ENCODE measurements around the gene GPD2. TPM values are rescaled to one million over a fixed set of nuclear protein-coding genes. Genes with fewer than 3 reads are reported as not detected.

Gene GPD2
- total RNA-seq, 2 experiments from 2014 or later = 31.6 to 32.6 TPM

DNA sequence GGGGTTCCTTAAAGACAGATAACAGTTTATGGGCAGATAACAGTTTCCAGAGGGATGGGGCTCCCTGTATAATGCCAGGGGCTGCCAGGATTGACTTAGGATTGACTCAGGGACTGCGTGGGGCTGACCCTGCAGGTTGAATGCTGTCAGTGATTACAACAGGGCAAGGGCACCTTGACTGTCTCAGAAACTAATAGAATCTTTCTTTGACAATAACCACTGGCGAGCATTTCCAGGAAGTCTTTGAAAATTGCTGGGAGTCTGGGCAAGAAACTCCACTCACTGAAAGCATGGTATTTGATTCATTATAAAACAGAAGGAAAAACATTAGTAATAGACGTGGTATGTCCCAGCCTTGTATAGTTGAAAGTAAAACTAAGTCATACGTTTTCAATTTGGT lies 101.0 kb downstream of the GPD2 start:
- H3K36me3 Mint-ChIP-seq (ENCODE audit: low read depth) = peaks cover 3% of the 10 kb centered on the region
- intact Hi-C loops (cut with DNase I, micrococcal nuclease) = no loop called here
- no peak for ATAC-seq

DNA sequence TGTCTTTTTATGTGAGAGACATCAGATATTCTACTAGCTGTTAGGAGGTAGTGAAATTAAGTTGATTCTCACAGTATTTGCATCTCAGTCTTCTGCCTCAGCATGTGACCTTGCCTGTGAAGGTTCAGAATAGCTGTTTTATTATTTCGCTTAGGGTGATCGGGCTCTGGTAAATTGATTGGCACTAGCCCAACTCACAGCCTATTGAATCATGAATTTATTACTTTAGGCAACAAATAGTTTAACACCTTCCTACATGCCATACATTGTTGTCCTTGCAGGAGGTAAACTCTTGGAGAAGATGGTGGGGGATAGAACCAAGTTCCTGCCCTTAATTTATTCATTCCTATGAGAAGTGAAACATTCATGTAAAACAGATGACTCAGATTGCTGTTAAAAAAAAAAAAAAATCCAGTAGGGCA lies 101.9 kb downstream of the GPD2 start:
- DNase-seq (no peak), ATAC-seq (peak; percentile 74)
- ChIA-PET POLR2A (no interaction called here), CTCF (no interaction called here)
- Mint-ChIP-seq H3K27ac (no peak overlapping the region), H3K27me3 (no peaks in the 10 kb centered on the region), H3K4me3 (no peak overlapping the region), H3K9me3 (ENCODE audit: low read depth) (no peaks in the 10 kb centered on the region), H3K4me1 (peaks cover 38% of the 10 kb centered on the region), H3K36me3 (ENCODE audit: low read depth) (peaks cover 9% of the 10 kb centered on the region)
- intact Hi-C loops (cut with DNase I, micrococcal nuclease) = no loop called here

More for the DNA sequence above, 101.0 kb downstream of the GPD2 start:
- Mint-ChIP-seq H3K27me3 (no peaks in the 10 kb centered on the region), H3K4me3 (no peak overlapping the region), H3K4me1 (peaks cover 38% of the 10 kb centered on the region), H3K9me3 (ENCODE audit: low read depth) (no peaks in the 10 kb centered on the region), H3K27ac (no peak overlapping the region)
- no peak for DNase-seq
- ChIA-PET CTCF (no interaction called here), POLR2A (no interaction called here)

DNA sequence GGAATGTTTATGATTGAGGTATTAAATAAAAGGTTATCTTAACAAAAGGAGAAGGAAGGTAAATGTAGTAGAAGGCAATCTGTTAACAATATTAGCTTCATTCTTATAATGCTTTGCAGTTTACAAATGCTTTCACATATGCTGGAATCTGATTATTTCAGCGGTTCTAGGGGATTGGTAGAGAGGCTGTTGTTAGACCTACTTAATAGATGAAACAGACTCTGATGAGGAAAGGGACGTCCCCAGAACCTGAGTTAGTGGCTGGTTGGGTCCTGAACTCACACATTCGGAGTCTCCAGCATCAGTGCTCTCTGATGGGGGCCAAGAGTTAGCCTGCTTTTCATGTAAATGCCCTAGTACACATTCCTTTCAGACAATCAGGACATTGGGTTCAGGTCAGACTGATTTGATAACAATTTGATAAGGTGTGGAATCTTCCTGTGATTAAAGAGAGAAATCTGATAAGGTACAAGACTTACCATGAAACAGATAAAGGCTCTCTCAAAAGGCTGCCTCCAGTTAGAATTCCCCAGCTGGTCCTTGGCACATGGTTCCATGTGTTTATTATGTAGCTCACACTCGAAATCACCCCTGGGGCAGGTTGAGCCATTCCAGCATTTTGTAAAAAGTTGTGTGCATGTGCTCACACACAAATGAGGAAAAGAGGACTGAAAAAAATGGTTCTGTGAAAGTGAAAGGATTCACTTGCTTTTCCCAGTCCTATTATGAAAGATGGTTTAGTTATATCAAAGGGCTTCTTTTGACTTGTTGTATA lies 103.1 kb downstream of the GPD2 start:
- ChIA-PET CTCF (no interaction called here), POLR2A (no interaction called here)
- no peak for DNase-seq
- no peak overlapping the region for H3K4me3 Mint-ChIP-seq
- H3K36me3 Mint-ChIP-seq (ENCODE audit: low read depth) = peaks cover 6% of the 10 kb centered on the region
- H3K4me1 Mint-ChIP-seq = peaks cover 38% of the 10 kb centered on the region
- intact Hi-C loops (cut with DNase I, micrococcal nuclease) = no loop called here
- no peak for ATAC-seq
- no peak overlapping the region for H3K27ac Mint-ChIP-seq
- no peaks in the 10 kb centered on the region for H3K27me3 Mint-ChIP-seq
- no peaks in the 10 kb centered on the region for H3K9me3 Mint-ChIP-seq (ENCODE audit: low read depth)

DNA sequence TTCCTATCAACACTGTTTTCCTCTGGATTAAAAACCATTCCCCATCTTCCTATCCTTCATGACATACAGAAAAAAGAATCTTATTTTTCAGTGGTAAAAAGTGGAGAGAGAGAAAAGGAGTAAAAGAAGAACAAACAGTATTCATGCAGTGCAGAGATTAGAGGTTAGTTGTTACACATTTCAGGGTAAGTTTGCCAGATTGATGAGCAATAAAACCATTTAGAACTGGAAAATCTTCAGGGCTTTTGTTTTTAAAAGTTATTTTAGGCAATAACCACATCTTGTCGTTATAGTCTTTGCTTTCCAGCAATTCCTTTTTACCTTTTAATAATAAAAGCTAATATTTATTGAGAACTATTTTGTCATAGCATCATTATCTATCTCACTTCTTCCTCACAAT lies 104.5 kb downstream of the GPD2 start:
- Mint-ChIP-seq H3K4me1 (peaks cover 38% of the 10 kb centered on the region), H3K4me3 (no peak overlapping the region), H3K9me3 (ENCODE audit: low read depth) (no peaks in the 10 kb centered on the region), H3K27ac (no peak overlapping the region), H3K36me3 (ENCODE audit: low read depth) (peaks cover 6% of the 10 kb centered on the region), H3K27me3 (no peaks in the 10 kb centered on the region)
- CTCF ChIA-PET = interaction anchor here (0.7 to 1.3 kb wide), 5 partner anchors 19 to 223 kb away, joined by 3 to 5 read pairs (median 3); no protein-coding TSS in a partner anchor
- intact Hi-C loops (cut with DNase I, micrococcal nuclease) = no loop called here
- no peak for DNase-seq
- ATAC-seq = no peak
- POLR2A ChIA-PET = no interaction called here

DNA sequence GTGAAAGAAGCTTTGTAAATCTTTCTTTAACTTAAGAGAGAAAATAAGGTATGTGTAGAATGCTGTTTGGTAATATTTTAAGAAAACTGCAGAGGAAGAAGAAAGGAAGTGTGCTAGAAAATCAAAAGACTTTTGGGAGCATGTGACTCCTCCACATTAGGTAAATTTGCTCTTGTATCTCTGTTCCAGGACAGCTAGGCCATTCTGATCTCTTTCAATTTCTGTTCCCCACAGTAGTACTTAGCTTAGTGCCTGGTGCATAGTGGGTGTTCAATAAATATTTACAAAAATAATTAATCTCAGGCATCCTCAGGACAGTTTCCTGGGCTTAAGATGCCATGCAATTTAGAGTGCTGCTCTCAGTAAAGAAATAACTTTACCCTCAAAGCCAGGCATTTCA lies 105.0 kb downstream of the GPD2 start:
- ATAC-seq (no peak), DNase-seq (no peak)
- peaks cover 6% of the 10 kb centered on the region for H3K36me3 Mint-ChIP-seq (ENCODE audit: low read depth)
- ChIA-PET POLR2A (no interaction called here), CTCF (interaction anchor here (0.7 to 1.3 kb wide), 5 partner anchors 20 to 117 kb away, joined by 3 to 5 read pairs (median 3); no protein-coding TSS in a partner anchor)
- H3K4me3 Mint-ChIP-seq = no peak overlapping the region
- H3K9me3 Mint-ChIP-seq (ENCODE audit: low read depth) = no peaks in the 10 kb centered on the region
- H3K4me1 Mint-ChIP-seq = peaks cover 38% of the 10 kb centered on the region
- no peak overlapping the region for H3K27ac Mint-ChIP-seq
- intact Hi-C loops (cut with DNase I, micrococcal nuclease) = no loop called here
- no peaks in the 10 kb centered on the region for H3K27me3 Mint-ChIP-seq

DNA sequence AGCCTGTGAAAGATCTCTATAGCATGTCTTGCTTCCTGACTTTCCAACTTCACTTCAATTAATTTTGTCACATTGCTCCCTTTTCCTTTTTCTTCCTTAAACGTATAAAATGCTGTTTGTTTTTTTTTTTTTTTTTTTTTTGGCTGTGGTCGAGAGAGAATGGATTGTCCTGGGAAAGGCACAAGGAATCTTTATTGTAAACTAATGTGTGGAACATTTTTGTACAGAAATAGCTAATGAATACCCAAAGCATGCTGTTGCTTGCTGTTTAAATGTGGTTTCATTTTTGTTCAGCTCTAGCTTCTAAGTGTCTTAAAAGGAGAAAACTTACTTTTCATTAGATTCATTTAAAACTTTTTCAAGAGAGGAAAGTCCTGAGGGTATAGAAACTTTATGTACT lies 105.5 kb downstream of the GPD2 start:
- Mint-ChIP-seq H3K4me1 (peaks cover 36% of the 10 kb centered on the region), H3K27ac (no peak overlapping the region), H3K9me3 (ENCODE audit: low read depth) (no peaks in the 10 kb centered on the region), H3K27me3 (no peaks in the 10 kb centered on the region), H3K4me3 (no peak overlapping the region), H3K36me3 (ENCODE audit: low read depth) (peaks cover 6% of the 10 kb centered on the region)
- ChIA-PET CTCF (interaction anchor here (1.2 to 1.3 kb wide), 4 partner anchors 20 to 48 kb away, joined by 3 to 5 read pairs (median 3); no protein-coding TSS in a partner anchor), POLR2A (no interaction called here)
- intact Hi-C loops (cut with DNase I, micrococcal nuclease) = no loop called here
- ATAC-seq (no peak), DNase-seq (no peak)

DNA sequence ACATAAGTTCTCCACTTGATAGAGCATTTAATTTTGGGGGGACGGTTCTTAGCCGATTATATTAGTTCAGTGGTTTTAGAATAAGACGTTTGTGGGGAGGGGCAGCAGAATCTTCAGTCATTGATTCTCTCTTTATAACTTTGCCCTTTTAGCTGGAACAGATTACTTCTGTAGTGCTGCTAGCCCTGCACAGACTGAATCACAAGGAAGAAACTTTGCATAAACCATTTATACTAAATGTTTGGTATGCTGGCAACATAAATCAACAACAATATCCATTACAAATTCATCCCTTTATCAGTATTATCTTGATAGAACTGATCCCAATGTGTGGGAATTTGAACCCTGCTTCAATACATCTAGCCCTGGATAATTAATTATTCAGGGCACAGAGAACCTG lies 112.2 kb downstream of the GPD2 start:
- Mint-ChIP-seq H3K9me3 (ENCODE audit: low read depth) (no peaks in the 10 kb centered on the region), H3K4me1 (peaks cover under 1% of the 10 kb centered on the region), H3K4me3 (no peak overlapping the region), H3K27me3 (no peaks in the 10 kb centered on the region), H3K36me3 (ENCODE audit: low read depth) (peaks cover 8% of the 10 kb centered on the region), H3K27ac (no peak overlapping the region)
- DNase-seq (no peak), ATAC-seq (no peak)
- ChIA-PET POLR2A (no interaction called here), CTCF (interaction anchor here (0.6 kb wide), 1 partner anchor 56 kb away, joined by 3 read pairs; no protein-coding TSS in a partner anchor)
- intact Hi-C loops (cut with DNase I, micrococcal nuclease) = no loop called here

DNA sequence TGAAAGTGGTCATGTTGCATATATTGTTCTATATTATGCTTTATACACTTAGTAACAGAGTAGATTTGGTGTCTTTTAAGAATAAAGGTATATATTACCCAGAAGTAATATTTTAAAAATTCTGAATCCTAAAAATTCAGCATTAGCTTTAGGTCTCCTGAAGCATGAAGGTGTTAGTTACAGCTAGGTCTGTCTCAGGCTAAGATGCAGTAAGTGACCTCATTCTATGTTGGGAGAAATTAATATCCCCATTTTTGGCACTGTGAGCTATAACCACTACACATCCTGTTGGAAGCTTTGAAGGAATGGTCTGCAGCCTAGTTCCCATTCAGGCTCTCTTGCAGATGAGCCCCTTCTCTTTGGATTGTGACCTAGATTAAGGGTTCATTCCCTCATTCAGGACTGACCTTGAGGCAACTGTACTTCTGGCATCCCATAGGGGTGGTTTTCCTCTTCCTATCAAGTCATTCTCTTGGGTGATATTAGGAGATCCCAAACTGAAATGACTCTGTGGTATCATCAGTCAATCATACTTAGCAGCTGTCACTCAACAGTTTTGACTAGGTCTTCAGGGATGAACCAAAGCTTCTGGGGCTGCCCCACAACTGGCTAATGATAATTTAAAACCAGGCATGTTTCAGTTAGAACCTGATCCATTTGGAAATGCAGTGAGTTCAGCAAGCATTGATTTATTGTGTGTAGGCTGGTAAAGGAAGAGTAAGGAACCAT lies 117.7 kb downstream of the GPD2 start:
- CTCF ChIA-PET = interaction anchor here (0.7 to 0.9 kb wide), 2 partner anchors 57 to 219 kb away, joined by 3 read pairs; no protein-coding TSS in a partner anchor
- H3K27me3 Mint-ChIP-seq = no peaks in the 10 kb centered on the region
- no peak for ATAC-seq

DNA sequence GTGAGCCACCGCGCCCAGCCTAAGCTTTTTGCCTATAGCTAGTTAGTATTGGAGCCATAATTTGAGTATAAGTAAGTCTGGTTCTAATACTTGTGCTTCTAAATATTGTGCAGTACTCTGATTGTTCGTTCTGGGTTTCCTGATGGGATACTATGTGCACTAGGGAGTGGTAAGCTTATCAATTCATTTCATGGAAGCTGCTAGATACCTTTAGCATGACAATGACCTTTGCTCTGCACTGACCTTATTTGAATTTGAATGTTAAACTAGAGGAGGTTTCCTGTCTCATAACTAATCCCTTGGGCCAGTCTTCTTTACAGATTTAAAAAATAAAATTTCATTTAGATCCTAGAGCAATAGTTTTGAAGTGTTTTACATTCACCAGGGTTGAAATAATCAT lies 125.1 kb downstream of the GPD2 start:
- H3K4me1 Mint-ChIP-seq = peaks cover 5% of the 10 kb centered on the region
- ATAC-seq (no peak), DNase-seq (no peak)
- no peaks in the 10 kb centered on the region for H3K9me3 Mint-ChIP-seq (ENCODE audit: low read depth)
- no peak overlapping the region for H3K27ac Mint-ChIP-seq
- ChIA-PET CTCF (interaction anchor here (0.5 to 0.7 kb wide), 2 partner anchors 28 to 741 kb away, joined by 3 read pairs; no protein-coding TSS in a partner anchor), POLR2A (no interaction called here)
- no peak overlapping the region for H3K4me3 Mint-ChIP-seq
- intact Hi-C loops (cut with DNase I, micrococcal nuclease) = no loop called here
- H3K36me3 Mint-ChIP-seq (ENCODE audit: low read depth) = peaks cover 14% of the 10 kb centered on the region
- no peaks in the 10 kb centered on the region for H3K27me3 Mint-ChIP-seq

More for the DNA sequence above, 117.7 kb downstream of the GPD2 start:
- intact Hi-C loops (cut with DNase I, micrococcal nuclease) = no loop called here
- Mint-ChIP-seq H3K4me3 (no peak overlapping the region), H3K4me1 (peaks cover 2% of the 10 kb centered on the region), H3K36me3 (ENCODE audit: low read depth) (peaks cover 16% of the 10 kb centered on the region), H3K27ac (no peak overlapping the region), H3K9me3 (ENCODE audit: low read depth) (no peaks in the 10 kb centered on the region)
- no peak for DNase-seq
- POLR2A ChIA-PET = no interaction called here

DNA sequence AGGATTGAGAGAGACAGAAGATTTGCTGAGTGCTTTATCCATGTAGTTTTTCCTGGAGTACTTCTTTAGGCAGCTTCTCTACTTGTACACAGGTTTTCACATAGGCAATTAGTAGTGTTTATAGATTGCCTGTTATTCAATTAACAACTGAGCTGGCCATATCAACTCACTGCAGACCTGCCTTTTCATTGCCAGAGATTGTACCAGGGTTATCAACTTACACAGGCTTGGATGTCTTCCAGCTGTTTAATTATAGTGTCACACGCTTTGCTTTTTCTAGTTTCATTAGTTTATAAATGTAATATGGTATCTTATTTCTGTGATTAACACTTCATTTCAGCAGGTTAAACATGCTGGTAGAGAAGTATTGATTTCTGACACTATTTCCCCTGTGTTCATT lies 125.9 kb downstream of the GPD2 start:
- Mint-ChIP-seq H3K36me3 (ENCODE audit: low read depth) (peaks cover 14% of the 10 kb centered on the region), H3K4me1 (peaks cover 5% of the 10 kb centered on the region), H3K27me3 (no peaks in the 10 kb centered on the region), H3K27ac (no peak overlapping the region), H3K9me3 (ENCODE audit: low read depth) (no peaks in the 10 kb centered on the region), H3K4me3 (no peak overlapping the region)
- no peak for DNase-seq
- ChIA-PET POLR2A (no interaction called here), CTCF (no interaction called here)
- intact Hi-C loops (cut with DNase I, micrococcal nuclease) = no loop called here
- no peak for ATAC-seq

DNA sequence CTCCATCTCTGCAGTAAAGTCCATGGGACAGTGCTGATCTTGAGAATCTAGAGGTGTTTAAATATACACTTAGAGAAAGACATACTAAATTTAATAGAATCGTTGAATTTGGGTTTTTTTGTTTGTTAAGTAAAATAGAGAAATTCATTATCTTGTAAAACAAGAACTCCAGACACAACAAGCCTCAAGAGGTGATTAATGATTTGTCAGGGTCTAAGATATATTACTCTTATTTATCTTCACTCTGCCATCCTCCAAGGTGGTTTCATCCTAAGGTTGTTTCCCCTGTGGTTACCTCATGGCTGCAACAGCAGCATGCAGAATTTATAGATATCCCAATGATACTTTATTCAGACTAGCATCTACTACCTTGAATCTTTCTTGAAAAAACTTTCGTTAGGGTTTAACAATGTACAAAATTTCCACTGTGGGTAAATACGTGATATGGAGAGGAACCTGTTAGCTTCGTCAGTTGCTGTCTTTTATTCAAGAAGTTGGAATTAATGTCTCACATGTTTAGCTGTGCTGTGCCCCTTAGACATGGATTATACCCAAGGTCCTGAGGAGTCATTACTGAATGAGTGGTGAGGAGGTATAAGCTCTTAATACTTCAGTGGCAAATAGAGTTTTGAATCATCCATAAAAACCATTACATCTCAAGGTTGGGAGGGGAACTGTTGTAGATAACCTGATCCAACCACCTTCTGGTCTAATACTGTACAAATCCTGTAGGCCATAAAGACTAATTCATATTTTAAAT lies 128.0 kb downstream of the GPD2 start:
- peaks cover 5% of the 10 kb centered on the region for H3K4me1 Mint-ChIP-seq
- no peak for ATAC-seq
- intact Hi-C loops (cut with DNase I, micrococcal nuclease) = no loop called here
- H3K27me3 Mint-ChIP-seq = no peaks in the 10 kb centered on the region
- no peaks in the 10 kb centered on the region for H3K9me3 Mint-ChIP-seq (ENCODE audit: low read depth)
- ChIA-PET CTCF (interaction anchor here (0.9 to 2.1 kb wide), 4 partner anchors 9 to 234 kb away, joined by 3 to 6 read pairs (median 4); no protein-coding TSS in a partner anchor), POLR2A (no interaction called here)
- peaks cover 5% of the 10 kb centered on the region for H3K36me3 Mint-ChIP-seq (ENCODE audit: low read depth)
- H3K4me3 Mint-ChIP-seq = no peak overlapping the region
- no peak for DNase-seq
- no peak overlapping the region for H3K27ac Mint-ChIP-seq
